ENCODE measurements around the gene SHH.
A peak's percentile ranks its signal among the peaks of the same experiment; 100 is the strongest.

Gene SHH

GRCh38 chr7:155816996-155817395 lies 4.7 kb upstream of the SHH start:
- in situ Hi-C loops (cut with HindIII; ENCODE audit: low pct_ligation_motif_present, low sequenced_read_pairs), result no loop called here
- TF ChIP-seq CTCF (IDR thresholded peaks at IDR 0.05; ENCODE audit: low read depth, low read length, missing control alignments), result no peak
- DNase-seq, result no peak
- H3K36me3 ChIP-seq (replicated peaks), result no peaks in the 10 kb centered on the region
- no peak overlapping the region for H3K4me3 ChIP-seq (ENCODE audit: low read depth, low read length)
- no peak overlapping the region for H3K27ac ChIP-seq
- peaks cover 15% of the 10 kb centered on the region for H3K27me3 ChIP-seq (replicated peaks)

DNA sequence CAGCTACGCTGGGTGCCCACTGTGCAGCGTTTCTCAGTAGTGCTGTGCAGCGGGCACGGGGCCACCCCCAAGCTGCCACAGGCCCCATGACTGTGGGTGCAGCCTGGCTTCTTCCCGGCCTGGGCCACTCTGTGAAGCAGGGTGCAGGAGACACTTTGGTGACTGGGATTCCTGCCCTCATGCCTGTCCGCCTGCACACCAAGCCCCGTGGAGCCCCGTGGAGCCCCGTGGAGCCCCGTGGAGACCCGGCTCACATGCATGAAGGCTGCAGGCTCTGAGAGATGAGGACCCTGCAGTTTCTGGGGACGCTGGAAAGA lies 3.9 kb upstream of the SHH start:
- no peak for TF ChIP-seq CTCF (IDR thresholded peaks at IDR 0.05; ENCODE audit: low read depth, low read length, missing control alignments)
- in situ Hi-C loops (cut with HindIII; ENCODE audit: low pct_ligation_motif_present, low sequenced_read_pairs), result no loop called here
- Histone ChIP-seq H3K27ac (no peak overlapping the region), H3K36me3 (replicated peaks) (no peaks in the 10 kb centered on the region), H3K27me3 (replicated peaks) (peaks cover 23% of the 10 kb centered on the region), H3K4me3 (ENCODE audit: low read depth, low read length) (no peak overlapping the region)
- DNase-seq, result no peak

GRCh38 chr7:155815332-155816191 lies 3.3 kb upstream of the SHH start:
- TF ChIP-seq CTCF (IDR thresholded peaks at IDR 0.05; ENCODE audit: low read depth, low read length, missing control alignments), result peak; percentile 94
- DNase-seq, result peak; percentile 45
- Histone ChIP-seq H3K27me3 (replicated peaks) (peaks cover 29% of the 10 kb centered on the region), H3K4me3 (ENCODE audit: low read depth, low read length) (peak overlapping the region; percentile 5), H3K27ac (no peak overlapping the region), H3K36me3 (replicated peaks) (no peaks in the 10 kb centered on the region)
- in situ Hi-C loops (cut with HindIII; ENCODE audit: low pct_ligation_motif_present, low sequenced_read_pairs), result no loop called here

GRCh38 chr7:155814316-155815276 lies 2.3 kb upstream of the SHH start:
- TF ChIP-seq CTCF (IDR thresholded peaks at IDR 0.05; ENCODE audit: low read depth, low read length, missing control alignments), result no peak
- peaks cover 39% of the 10 kb centered on the region for H3K27me3 ChIP-seq (replicated peaks)
- H3K27ac ChIP-seq, result no peak overlapping the region
- no peak overlapping the region for H3K4me3 ChIP-seq (ENCODE audit: low read depth, low read length)
- in situ Hi-C loops (cut with HindIII; ENCODE audit: low pct_ligation_motif_present, low sequenced_read_pairs), result no loop called here
- no peak for DNase-seq
- no peaks in the 10 kb centered on the region for H3K36me3 ChIP-seq (replicated peaks)

DNA sequence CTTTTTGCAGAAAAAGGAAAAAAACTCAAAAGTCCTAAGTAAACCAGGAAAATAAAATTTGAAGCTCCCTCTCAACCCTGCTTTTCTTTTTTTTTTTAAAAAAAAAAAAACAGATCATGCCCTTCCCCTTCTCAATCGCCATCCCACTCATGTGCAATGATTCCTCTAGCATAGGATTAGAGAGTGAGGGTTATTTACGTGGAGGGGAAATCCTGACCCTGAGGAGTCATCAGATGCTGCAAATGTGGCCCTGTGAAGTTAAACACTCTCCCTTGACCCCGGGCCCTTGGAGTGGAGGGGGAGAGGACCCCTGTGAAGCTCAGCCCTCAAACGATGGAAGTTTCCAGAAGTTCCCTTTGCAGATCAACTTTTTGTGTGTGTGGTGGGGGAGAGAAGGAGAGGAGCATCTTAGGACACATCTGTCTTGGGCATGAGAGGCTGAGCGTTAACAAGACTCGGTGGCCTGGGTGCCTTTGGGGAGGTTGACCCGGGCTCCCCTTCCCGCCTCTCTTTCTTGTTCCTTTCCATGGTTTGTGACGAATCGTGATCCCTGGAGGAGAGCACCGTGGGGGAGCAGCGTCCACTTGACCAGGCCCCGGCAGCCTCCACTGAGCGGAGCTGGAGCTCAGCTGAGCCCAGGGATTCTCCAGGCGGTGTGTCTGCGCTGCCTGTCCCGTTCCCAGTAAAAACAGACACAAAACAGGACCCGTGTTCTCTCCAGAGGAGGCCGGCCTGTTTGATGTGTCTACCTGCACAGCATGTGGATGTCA lies 1.5 kb upstream of the SHH start:
- no peak for DNase-seq
- Histone ChIP-seq H3K27me3 (replicated peaks) (peaks cover 48% of the 10 kb centered on the region), H3K36me3 (replicated peaks) (no peaks in the 10 kb centered on the region), H3K4me3 (ENCODE audit: low read depth, low read length) (no peak overlapping the region), H3K27ac (no peak overlapping the region)
- in situ Hi-C loops (cut with HindIII; ENCODE audit: low pct_ligation_motif_present, low sequenced_read_pairs), result no loop called here
- no peak for TF ChIP-seq CTCF (IDR thresholded peaks at IDR 0.05; ENCODE audit: low read depth, low read length, missing control alignments)

Data from brain microvascular endothelial cell (primary cell).